ENCODE data around the gene MYL10. TPM values are rescaled to one million over a fixed set of nuclear protein-coding genes. Genes with fewer than 3 reads are reported as not detected.

The MYL10 gene
- total RNA-seq, 2 experiments from 2014 or later, result not detected

DNA sequence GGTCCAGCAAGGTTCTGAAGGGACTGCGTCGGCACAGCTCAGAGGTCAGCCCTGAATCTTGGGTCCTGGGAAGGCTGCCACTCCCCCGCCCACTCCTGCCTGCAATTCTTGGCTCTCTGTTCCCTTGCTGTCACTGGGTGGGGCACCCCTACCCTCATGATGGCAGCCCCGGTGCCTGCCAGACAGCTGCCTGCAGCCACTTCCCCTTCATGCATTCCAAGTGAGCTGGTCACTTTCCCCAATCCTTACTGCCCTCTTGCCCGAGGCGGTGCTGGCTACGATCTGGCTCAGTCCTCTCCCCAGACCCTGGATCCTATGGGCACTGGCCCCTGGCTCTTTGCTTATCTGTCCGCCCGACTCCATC lies 14.2 kb downstream of the MYL10 start:
- no peaks in the 10 kb centered on the region for H3K9me2 ChIP-seq (ENCODE audit: insufficient read depth, low read length)
- intact Hi-C loops (cut with micrococcal nuclease; ENCODE audit: unreplicated experiment), result no loop called here
- no peak overlapping the region for H3K4me3 ChIP-seq (ENCODE audit: low read depth, low read length, poor library complexity, severe bottlenecking)
- H4K20me1 ChIP-seq (ENCODE audit: insufficient read depth, low read length), result no peaks in the 10 kb centered on the region
- no peak overlapping the region for H3K4me2 ChIP-seq (ENCODE audit: low read length)
- H3K4me1 ChIP-seq (ENCODE audit: insufficient read depth, low read length, poor library complexity, severe bottlenecking), result no peaks in the 10 kb centered on the region
- no peaks in the 10 kb centered on the region for H3K79me2 ChIP-seq (ENCODE audit: insufficient read depth, low read depth, low read length)
- no peak for DNase-seq (ENCODE audit: low spot score)
- TF ChIP-seq EZH2phosphoT487 (IDR thresholded peaks at IDR 0.05; ENCODE audit: borderline replicate concordance, low read depth, low read length), result no peak
- TF ChIP-seq, protein P1, sequence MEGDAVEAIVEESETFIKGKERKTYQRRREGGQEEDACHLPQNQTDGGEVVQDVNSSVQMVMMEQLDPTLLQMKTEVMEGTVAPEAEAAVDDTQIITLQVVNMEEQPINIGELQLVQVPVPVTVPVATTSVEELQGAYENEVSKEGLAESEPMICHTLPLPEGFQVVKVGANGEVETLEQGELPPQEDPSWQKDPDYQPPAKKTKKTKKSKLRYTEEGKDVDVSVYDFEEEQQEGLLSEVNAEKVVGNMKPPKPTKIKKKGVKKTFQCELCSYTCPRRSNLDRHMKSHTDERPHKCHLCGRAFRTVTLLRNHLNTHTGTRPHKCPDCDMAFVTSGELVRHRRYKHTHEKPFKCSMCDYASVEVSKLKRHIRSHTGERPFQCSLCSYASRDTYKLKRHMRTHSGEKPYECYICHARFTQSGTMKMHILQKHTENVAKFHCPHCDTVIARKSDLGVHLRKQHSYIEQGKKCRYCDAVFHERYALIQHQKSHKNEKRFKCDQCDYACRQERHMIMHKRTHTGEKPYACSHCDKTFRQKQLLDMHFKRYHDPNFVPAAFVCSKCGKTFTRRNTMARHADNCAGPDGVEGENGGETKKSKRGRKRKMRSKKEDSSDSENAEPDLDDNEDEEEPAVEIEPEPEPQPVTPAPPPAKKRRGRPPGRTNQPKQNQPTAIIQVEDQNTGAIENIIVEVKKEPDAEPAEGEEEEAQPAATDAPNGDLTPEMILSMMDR (conservative IDR thresholded peaks at IDR 0.05; ENCODE audit: low read length), result no peak
- CTCF ChIA-PET (ENCODE audit: unreplicated experiment), result no interaction called here
- H2AFZ ChIP-seq (ENCODE audit: low read length), result no peak overlapping the region
- no peaks in the 10 kb centered on the region for H3K36me3 ChIP-seq (ENCODE audit: insufficient read depth, low read length)
- no peaks in the 10 kb centered on the region for H3K9me3 ChIP-seq (ENCODE audit: low read length)
- H3K27ac ChIP-seq (ENCODE audit: low read depth, low read length, poor library complexity, severe bottlenecking), result no peak overlapping the region
- no TSS peak for BruUV-seq (replicated peaks)
- POLR2A ChIA-PET, result interaction anchor here (0.5 kb wide), 1 partner anchor 181 kb away, joined by 4 read pairs; no protein-coding TSS in a partner anchor

DNA sequence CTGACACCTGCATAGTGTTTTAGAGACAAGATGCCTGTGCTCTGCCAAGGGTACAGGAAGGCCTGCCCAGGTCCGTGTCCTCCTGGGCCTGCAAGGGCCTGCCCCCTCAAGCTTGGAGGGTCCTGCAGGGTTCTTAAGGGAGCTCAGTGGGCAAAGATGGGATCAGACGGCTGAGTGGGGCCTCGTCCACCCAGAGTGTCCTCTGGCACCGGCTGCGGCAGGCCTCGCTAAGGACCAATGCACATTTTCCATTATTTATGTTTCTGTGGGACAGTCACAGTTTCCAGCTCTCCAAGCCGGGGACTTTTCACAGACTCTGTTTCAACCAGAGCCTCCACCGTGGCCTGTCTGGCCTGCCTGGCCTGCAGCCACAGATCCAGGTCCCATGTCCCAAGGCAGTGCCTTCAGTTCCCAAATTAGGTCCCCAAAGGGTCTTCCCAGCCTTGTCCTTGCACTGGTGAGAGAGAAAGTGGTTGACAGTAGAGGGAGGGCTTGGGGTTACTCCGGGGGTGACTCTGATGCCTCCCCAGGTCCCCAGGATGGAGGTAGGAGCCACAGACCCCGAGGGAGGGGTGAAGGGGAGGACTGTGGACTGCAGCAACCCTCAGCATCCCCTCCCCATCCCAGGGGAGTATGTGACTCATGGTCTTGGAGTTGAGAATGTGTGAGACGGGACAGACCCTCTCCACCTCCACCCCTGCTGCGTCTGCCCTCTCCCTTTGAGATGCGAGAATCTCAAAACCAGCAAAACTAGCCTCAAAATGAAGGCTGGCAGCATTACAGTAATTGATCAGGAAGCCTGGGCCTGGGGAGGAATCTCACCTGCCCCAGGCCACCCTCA lies 14.8 kb downstream of the MYL10 start:
- H3K4me2 ChIP-seq (ENCODE audit: low read length), result no peak overlapping the region
- TF ChIP-seq EZH2phosphoT487 (IDR thresholded peaks at IDR 0.05; ENCODE audit: borderline replicate concordance, low read depth, low read length), result no peak
- TF ChIP-seq, protein P1 (conservative IDR thresholded peaks at IDR 0.05; ENCODE audit: low read length), result no peak
- H4K20me1 ChIP-seq (ENCODE audit: insufficient read depth, low read length), result no peaks in the 10 kb centered on the region
- H3K4me3 ChIP-seq (ENCODE audit: low read depth, low read length, poor library complexity, severe bottlenecking), result no peak overlapping the region
- no peaks in the 10 kb centered on the region for H3K36me3 ChIP-seq (ENCODE audit: insufficient read depth, low read length)
- ChIA-PET POLR2A (interaction anchor here (0.6 to 1.0 kb wide), 2 partner anchors 17 to 691 kb away, joined by 3 read pairs; no protein-coding TSS in a partner anchor), CTCF (ENCODE audit: unreplicated experiment) (no interaction called here)
- BruUV-seq (replicated peaks), result no TSS peak
- H3K79me2 ChIP-seq (ENCODE audit: insufficient read depth, low read depth, low read length), result no peaks in the 10 kb centered on the region
- H3K27ac ChIP-seq (ENCODE audit: low read depth, low read length, poor library complexity, severe bottlenecking), result no peak overlapping the region
- no peaks in the 10 kb centered on the region for H3K4me1 ChIP-seq (ENCODE audit: insufficient read depth, low read length, poor library complexity, severe bottlenecking)
- H3K9me2 ChIP-seq (ENCODE audit: insufficient read depth, low read length), result no peaks in the 10 kb centered on the region
- DNase-seq (ENCODE audit: low spot score), result no peak
- H2AFZ ChIP-seq (ENCODE audit: low read length), result no peak overlapping the region
- no peaks in the 10 kb centered on the region for H3K9me3 ChIP-seq (ENCODE audit: low read length)
- intact Hi-C loops (cut with micrococcal nuclease; ENCODE audit: unreplicated experiment), result no loop called here
